SK-N-SH (cell line): ENCODE measurements around the gene MBNL1. TPM values are rescaled to one million over a fixed set of nuclear protein-coding genes. Genes with fewer than 3 reads are reported as not detected.
A peak's percentile ranks its signal among the peaks of the same experiment; 100 is the strongest.

ENCODE experiments used
- CTCF ChIA-PET: fragments of 300-600, 350-600 bp; formaldehyde crosslinking; extraction: SDS; loops from one replicate; lab custom pipeline; 2021; lab: Yijun Ruan, JAX
- POLR2A ChIA-PET: fragments of 350-600 bp; sonication (Branson Sonifier 250); formaldehyde crosslinking; extraction: SDS; loops from one replicate; lab custom pipeline; 2020; ENCODE audit warnings: antibody characterized with exemption, inconsistent platforms; lab: Yijun Ruan, JAX
- DNase-seq: peaks from one replicate; pipeline ENCODE4 v3.0.0; 2012
- H2AFZ ChIP-seq: fragments of 200-600 bp; sonication (generic); 2 replicates; pipeline ENCODE4 v1.8.1; 2016; ENCODE audit warnings: antibody characterized with exemption, mild to moderate bottlenecking, low read depth
- H3F3A ChIP-seq: fragments of 200-600 bp; sonication (generic); replicated peaks from 2 replicates; pipeline ENCODE3; 2016; ENCODE audit warnings: antibody characterized with exemption, mild to moderate bottlenecking; ENCODE audit not compliant: insufficient read depth
- H3K27ac ChIP-seq, 2 experiments: fragments of 200-500 bp in 1 of 2; fragments of 200-600 bp in 1 of 2; sonication (Bioruptor generic) in 1 of 2; sonication (generic), shearing (Covaris generic) in 1 of 2; 2 replicates each; pipeline versions ENCODE4 v1.5.1 to v1.6.1; 2014 to 2016; ENCODE audit warnings: low read depth in 2 of 2, inconsistent platforms in 1 of 2, low read length in 1 of 2, mild to moderate bottlenecking in 1 of 2, mixed read lengths in 1 of 2
- H3K27me3 ChIP-seq: fragments of 200-600 bp; sonication (generic), shearing (Covaris generic); 2 replicates; pipeline ENCODE4 v1.6.1; 2016; ENCODE audit warnings: mixed run types; ENCODE audit not compliant: insufficient read depth
- H3K36me3 ChIP-seq, 2 experiments: fragments of 200-500 bp in 1 of 2; fragments of 200-600 bp in 1 of 2; sonication (Bioruptor generic) in 1 of 2; sonication (generic) in 1 of 2; replicated peaks in 1 of 2; 2 replicates each; pipeline versions ENCODE3 to v1.5.1; 2014 to 2016; ENCODE audit warnings: low read length in 1 of 2, mild to moderate bottlenecking in 1 of 2; ENCODE audit not compliant: insufficient read depth in 2 of 2, control insufficient read depth in 1 of 2
- H3K4me1 ChIP-seq, 2 experiments: fragments of 200-500 bp in 1 of 2; fragments of 200-600 bp in 1 of 2; sonication (Bioruptor generic) in 1 of 2; sonication (generic), shearing (Covaris generic) in 1 of 2; 2 replicates each; pipeline versions ENCODE4 v1.5.1 to v1.6.1; 2014 to 2016; ENCODE audit warnings: low read depth in 1 of 2, low read length in 1 of 2, mixed run types in 1 of 2; ENCODE audit not compliant: insufficient read depth in 2 of 2, control insufficient read depth in 1 of 2
- H3K4me2 ChIP-seq: fragments of 200-600 bp; sonication (generic), shearing (Covaris generic); 2 replicates; pipeline ENCODE4 v1.6.1; 2017; ENCODE audit warnings: mixed run types
- H3K4me3 ChIP-seq, 2 experiments: fragments of 200-500 bp in 1 of 2; fragments of 200-600 bp in 1 of 2; sonication (Bioruptor generic) in 1 of 2; sonication (generic), shearing (Covaris generic) in 1 of 2; 2 replicates each; pipeline versions ENCODE4 v1.5.1 to v1.8.1; 2014 to 2016; ENCODE audit warnings: low read depth in 2 of 2, inconsistent platforms in 1 of 2, low read length in 1 of 2, mild to moderate bottlenecking in 1 of 2, mixed read lengths in 1 of 2, moderate library complexity in 1 of 2
- H3K79me2 ChIP-seq: fragments of 200-600 bp; sonication (generic); 2 replicates; pipeline ENCODE4 v1.8.1; 2017; ENCODE audit warnings: mild to moderate bottlenecking; ENCODE audit not compliant: insufficient read depth
- H3K9ac ChIP-seq: fragments of 200-600 bp; sonication (generic); 2 replicates; pipeline ENCODE4 v1.6.1; 2017; ENCODE audit warnings: mixed run types
- H3K9me2 ChIP-seq: fragments of 200-600 bp; sonication (generic); 2 replicates; pipeline ENCODE4 v1.6.1; 2017; ENCODE audit warnings: mixed run types
- H3K9me3 ChIP-seq: fragments of 200-600 bp; sonication (generic); 2 replicates; pipeline ENCODE4 v1.6.1; 2017; ENCODE audit warnings: mixed run types, mild to moderate bottlenecking, moderate library complexity
- H4K20me1 ChIP-seq: fragments of 200-600 bp; sonication (generic); 2 replicates; pipeline ENCODE4 v1.6.1; 2017; ENCODE audit warnings: mild to moderate bottlenecking, mixed run types; ENCODE audit not compliant: insufficient read depth
- CHD2 ChIP-seq: fragments of 150-350 bp; IDR thresholded peaks from 2 replicates; pipeline ENCODE4 v1.6.1; 2018; ENCODE audit warnings: low read length; ENCODE audit not compliant: partially characterized antibody
- ELF1 ChIP-seq: IDR thresholded peaks from 2 replicates; pipeline ENCODE4 v1.4.0; 2012
- FOSL2 ChIP-seq: IDR thresholded peaks from 2 replicates; pipeline ENCODE4 v1.4.0; 2012; ENCODE audit warnings: low read depth, mild to moderate bottlenecking, moderate library complexity, borderline replicate concordance
- FOXJ3 ChIP-seq: sonication (generic); formaldehyde crosslinking; IDR thresholded peaks from 2 replicates; pipeline ENCODE4 v1.5.1; 2020; ENCODE audit warnings: mild to moderate bottlenecking, missing genetic modification reagents
- FOXM1 ChIP-seq: IDR thresholded peaks from 2 replicates; pipeline ENCODE4 v1.4.0; 2012; ENCODE audit warnings: low read depth, mild to moderate bottlenecking
- GABPA ChIP-seq: IDR thresholded peaks from 2 replicates; pipeline ENCODE4 v1.4.0; 2012; ENCODE audit warnings: low read depth, mild to moderate bottlenecking
- IRF3 ChIP-seq: fragments of 150-350 bp; IDR thresholded peaks from 2 replicates; pipeline ENCODE4 v1.6.1; 2016; ENCODE audit warnings: mild to moderate bottlenecking, low read depth, low read length
- JUND ChIP-seq: IDR thresholded peaks from 2 replicates; pipeline ENCODE4 v1.4.0; 2012
- MXI1 ChIP-seq: IDR thresholded peaks from 2 replicates; pipeline ENCODE4 v1.6.1; 2012; ENCODE audit warnings: mild to moderate bottlenecking, low read depth, low read length, improper control_type of control experiment
- NFIC ChIP-seq: IDR thresholded peaks from 2 replicates; pipeline ENCODE4 v1.4.0; 2012; ENCODE audit warnings: borderline replicate concordance
- NRF1 ChIP-seq: IDR thresholded peaks from 2 replicates; pipeline ENCODE4 v1.6.1; 2012; ENCODE audit warnings: low read depth, mild to moderate bottlenecking, low read length
- PBX3 ChIP-seq: IDR thresholded peaks from 2 replicates; pipeline ENCODE4; 2012
- POLR2AphosphoS5 ChIP-seq: IDR thresholded peaks from 2 replicates; pipeline ENCODE4 v1.6.1; 2012; ENCODE audit warnings: low read depth, low read length
- REST ChIP-seq: IDR thresholded peaks from 2 replicates; pipeline ENCODE4 v1.6.1; 2012; ENCODE audit warnings: mild to moderate bottlenecking, low read depth, low read length, moderate library complexity
- SIN3A ChIP-seq: IDR thresholded peaks from 2 replicates; pipeline ENCODE4 v1.6.1; 2012; ENCODE audit warnings: low read depth, mild to moderate bottlenecking, low read length, moderate library complexity, borderline replicate concordance
- TCF12 ChIP-seq: IDR thresholded peaks from 2 replicates; pipeline ENCODE4 v1.4.0; 2012
- USF1 ChIP-seq: IDR thresholded peaks from 2 replicates; pipeline ENCODE4 v1.4.0; 2012; ENCODE audit warnings: low read depth, borderline replicate concordance
- USF2 ChIP-seq: fragments of 150-350 bp; IDR thresholded peaks from 2 replicates; pipeline ENCODE4 v1.6.1; 2017; ENCODE audit warnings: antibody characterized with exemption, low read length, low read depth, borderline replicate concordance
- WGBS: methylation state at CpG from one replicate; pipeline ENCODE4 v1.1.6; 2017; ENCODE audit warnings: low lambda C conversion rate; 5-methylcytosine and 5-hydroxymethylcytosine counted together
- polyA plus RNA-seq, 3 experiments: library from polyadenylated mRNA; depleted of rRNA; stranded (reverse); fragments of >200 nt; gene quantifications; 2 replicates each; pipeline ENCODE4 v1.2.3, GENCODE V29; 2012

Gene MBNL1
- polyA plus RNA-seq, 1 of the 3 experiments (the other 2 are of a cell fraction): 44.3 TPM

- no peak for TF ChIP-seq CHD2
- TF ChIP-seq TCF12: peak; percentile 42; the same call in 1 of the 2 replicates
- TF ChIP-seq USF1: no peak
- TF ChIP-seq POLR2AphosphoS5: peak; percentile 21; the same call in 1 of the 2 replicates
- no peak for TF ChIP-seq SIN3A
- no peak for TF ChIP-seq NRF1
- no peak for TF ChIP-seq FOXJ3 (CRISPR knock-in tag)
- TF ChIP-seq FOSL2: peak; percentile 43; the same call in 1 of the 2 replicates
- TF ChIP-seq MXI1: no peak
- no peak for TF ChIP-seq FOXM1
- TF ChIP-seq, all 33 proteins: peak for 6
Measured at GRCh38 chr3:152317956-152318355, 49.2 kb downstream of the MBNL1 start (continued).

GRCh38 chr3:152318512-152318911, 49.8 kb downstream of the MBNL1 start:
- peaks cover 15 to 48% of the 10 kb centered on the region in 2 experiments for H3K4me1 ChIP-seq
- H3K79me2 ChIP-seq: peaks cover 98% of the 10 kb centered on the region
- peaks cover 0 to 34% of the 10 kb centered on the region in 2 experiments for H3K36me3 ChIP-seq
- peak overlapping the region in 1 of 2 experiments; percentile 13; a peak in 1 of 4 replicates for H3K4me3 ChIP-seq
- H2AFZ ChIP-seq: no peak overlapping the region
- H3F3A ChIP-seq: peaks cover 54% of the 10 kb centered on the region
- no peak for DNase-seq
- H3K9me3 ChIP-seq: no peaks in the 10 kb centered on the region; the same call in 1 of the 2 replicates
- H3K27me3 ChIP-seq: no peaks in the 10 kb centered on the region
- H3K9me2 ChIP-seq: no peaks in the 10 kb centered on the region
- H3K27ac ChIP-seq: peak overlapping the region; percentile 16 to 86; a peak in 3 of 4 replicates
- peak overlapping the region; percentile 59; the same call in 1 of the 2 replicates for H3K9ac ChIP-seq
- CTCF ChIA-PET: interaction anchor here (1.0 to 1.7 kb wide), 4 partner anchors 10 to 153 kb away, joined by 3 to 4 read pairs (median 4); no protein-coding TSS in a partner anchor
- H4K20me1 ChIP-seq: peaks cover 47% of the 10 kb centered on the region
- no peak for TF ChIP-seq USF2
- TF ChIP-seq, all 33 proteins: peak for 0
- H3K4me2 ChIP-seq: peak overlapping the region; percentile 47
- POLR2A ChIA-PET: no interaction called here

GRCh38 chr3:152319256-152319655, 50.5 kb downstream of the MBNL1 start:
- Histone ChIP-seq H3K79me2 (peaks cover 98% of the 10 kb centered on the region), H3K4me1 (peaks cover 15 to 48% of the 10 kb centered on the region in 2 experiments), H4K20me1 (peaks cover 44% of the 10 kb centered on the region), H3K9me3 (no peaks in the 10 kb centered on the region; the same call in 1 of the 2 replicates), H3K4me2 (0 out of 2 replicates have a peak overlapping the region, but pooled peaks have one; percentile 47), H3K4me3 (no peak overlapping the region), H3F3A (peaks cover 54% of the 10 kb centered on the region), H3K9ac (peak overlapping the region; percentile 59; the same call in 1 of the 2 replicates), H3K9me2 (no peaks in the 10 kb centered on the region), H3K36me3 (peaks cover 0 to 40% of the 10 kb centered on the region in 2 experiments), H3K27me3 (no peaks in the 10 kb centered on the region), H2AFZ (no peak overlapping the region), H3K27ac (peak overlapping the region in 1 of 2 experiments; percentile 86; a peak in 2 of 4 replicates)
- ChIA-PET CTCF (interaction anchor here (1.4 kb wide), 1 partner anchor 125 kb away, joined by 3 read pairs; no protein-coding TSS in a partner anchor), POLR2A (no interaction called here)
- 93% methylated on average over 2 of the region's 2 CpGs for WGBS
- DNase-seq: no peak
- TF ChIP-seq JUND (no peak), MXI1 (no peak), POLR2AphosphoS5 (no peak), REST (no peak), NFIC (no peak), FOXJ3 (CRISPR knock-in tag) (no peak), IRF3 (no peak), PBX3 (no peak), GABPA (no peak), ELF1 (no peak), CHD2 (no peak)
